ENCODE data around the gene SV2B. TPM values are rescaled to one million over a fixed set of nuclear protein-coding genes. Genes with fewer than 3 reads are reported as not detected.

Gene SV2B
- total and polyA plus RNA-seq, 2 donors (not counting 1 experiment from before 2014, with no cell fraction given) = under 0.01 TPM; not detected in 1

DNA sequence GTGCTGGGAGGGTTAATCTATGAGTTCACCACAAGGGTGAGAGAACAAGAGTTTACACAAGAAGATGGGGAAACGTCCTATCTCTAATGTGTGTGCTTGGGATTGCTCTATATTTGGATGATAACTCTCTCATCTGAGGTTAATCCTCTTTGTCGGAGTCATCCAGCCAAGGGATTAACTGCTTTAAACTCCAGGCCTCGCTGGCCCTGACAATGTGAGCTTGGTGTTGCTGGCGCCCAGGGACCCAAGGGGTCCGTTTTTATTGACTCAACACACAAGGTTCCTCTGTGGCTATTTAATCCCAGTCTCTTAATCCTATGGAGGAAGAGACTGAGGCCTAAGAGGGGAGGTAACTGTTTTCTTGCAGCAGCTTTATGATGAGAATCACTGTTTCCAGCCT lies 14.2 kb downstream of the SV2B start:
- no peak overlapping the region for H2AFZ ChIP-seq (ENCODE audit: low read length)
- no peaks in the 10 kb centered on the region for H3K79me2 ChIP-seq (ENCODE audit: control insufficient read depth, insufficient read depth, low read length)
- H3K9me3 ChIP-seq (ENCODE audit: control insufficient read depth, insufficient read depth, low read depth, low read length) = no peaks in the 10 kb centered on the region

DNA sequence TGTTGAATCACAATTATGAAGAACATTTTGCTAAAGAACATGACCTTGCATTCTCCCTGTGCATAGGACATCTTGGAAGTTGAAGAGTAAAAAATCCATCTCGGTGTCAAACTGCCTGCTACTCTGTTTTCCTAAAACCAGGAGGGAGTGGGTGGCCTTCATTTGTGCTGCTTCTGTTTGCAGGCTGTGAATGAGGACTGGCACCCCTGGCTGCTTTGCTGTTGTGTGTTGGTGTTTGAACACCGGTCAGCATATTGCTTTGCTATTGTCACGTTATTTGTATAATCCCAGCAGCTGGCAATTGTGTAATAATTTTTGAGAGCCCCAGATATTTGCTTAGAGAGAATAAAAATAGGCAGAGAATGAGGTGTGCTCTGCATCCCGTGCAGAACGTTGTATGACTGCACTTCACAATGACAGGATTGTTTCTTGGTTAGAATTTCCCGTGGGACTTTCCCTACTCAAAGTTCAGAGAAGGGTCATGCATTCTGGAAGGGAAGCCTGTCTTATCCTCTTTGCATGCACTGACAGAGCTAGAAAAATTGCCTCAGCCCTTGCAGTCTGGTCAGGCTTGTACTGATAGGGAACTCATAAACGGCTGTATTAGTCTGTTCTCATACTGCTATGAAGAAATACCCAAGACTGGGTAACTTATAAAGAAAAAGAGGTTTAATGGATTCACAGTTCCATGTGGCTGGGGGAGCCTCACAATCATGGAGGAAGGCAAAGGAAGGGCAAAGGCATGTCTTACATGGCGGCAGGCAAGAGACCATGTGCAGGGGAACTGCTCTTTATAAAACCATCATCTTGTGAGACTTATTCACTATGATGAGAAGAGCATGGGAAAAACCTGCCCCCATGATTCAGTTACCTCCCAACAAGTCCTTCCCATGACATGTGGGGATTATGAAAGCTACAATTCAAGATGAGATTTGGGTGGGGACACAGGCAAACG lies 16.3 kb downstream of the SV2B start:
- no peaks in the 10 kb centered on the region for H3K27me3 ChIP-seq (ENCODE audit: control insufficient read depth, insufficient read depth, low read length)
- H3K4me3 ChIP-seq (replicated peaks in 1 of 4; ENCODE audit: control extremely low read depth in 1 of 4, insufficient read depth in 1 of 4, low read depth in 3 of 4, low read length in 4 of 4) = no peak overlapping the region
- no peak overlapping the region for H3K4me2 ChIP-seq (ENCODE audit: extremely low read depth, insufficient read depth, low read length)
- peak in 1 of 2 donors; percentile 18 for DNase-seq (ENCODE audit: low read depth in 2 of 2)
- no peak overlapping the region for H3K27ac ChIP-seq (ENCODE audit: insufficient read depth, low read length)
- no peaks in the 10 kb centered on the region for H3K36me3 ChIP-seq (ENCODE audit: control insufficient read depth, insufficient read depth, low read length)
- no peaks in the 10 kb centered on the region for H3K9me3 ChIP-seq (ENCODE audit: control insufficient read depth, insufficient read depth, low read depth, low read length)
- TF ChIP-seq CTCF (conservative IDR thresholded peaks at IDR 0.05 in 1 of 2, IDR thresholded peaks at IDR 0.05 in 1 of 2; ENCODE audit: low read depth in 1 of 2, low read length in 2 of 2) (no peak), EZH2 (IDR thresholded peaks at IDR 0.05; ENCODE audit: low read length, missing control alignments) (no peak)
- H3K9ac ChIP-seq (ENCODE audit: insufficient read depth, low read length) = no peak overlapping the region
- H4K20me1 ChIP-seq (ENCODE audit: control insufficient read depth, extremely low read depth, insufficient read depth, low read length) = no peaks in the 10 kb centered on the region
- no peaks in the 10 kb centered on the region for H3K79me2 ChIP-seq (ENCODE audit: control insufficient read depth, insufficient read depth, low read length)
- no peak overlapping the region for H2AFZ ChIP-seq (ENCODE audit: low read length)
- H3K4me1 ChIP-seq (ENCODE audit: control insufficient read depth, extremely low read depth, insufficient read depth, low read length) = no peaks in the 10 kb centered on the region

More for the DNA sequence above, 14.2 kb downstream of the SV2B start:
- Histone ChIP-seq H3K27me3 (ENCODE audit: control insufficient read depth, insufficient read depth, low read length) (no peaks in the 10 kb centered on the region), H3K4me2 (ENCODE audit: extremely low read depth, insufficient read depth, low read length) (no peak overlapping the region), H3K27ac (ENCODE audit: insufficient read depth, low read length) (no peak overlapping the region), H3K4me3 (replicated peaks in 1 of 4; ENCODE audit: control extremely low read depth in 1 of 4, insufficient read depth in 1 of 4, low read depth in 3 of 4, low read length in 4 of 4) (no peak overlapping the region), H4K20me1 (ENCODE audit: control insufficient read depth, extremely low read depth, insufficient read depth, low read length) (no peaks in the 10 kb centered on the region), H3K4me1 (ENCODE audit: control insufficient read depth, extremely low read depth, insufficient read depth, low read length) (no peaks in the 10 kb centered on the region), H3K36me3 (ENCODE audit: control insufficient read depth, insufficient read depth, low read length) (no peaks in the 10 kb centered on the region), H3K9ac (ENCODE audit: insufficient read depth, low read length) (no peak overlapping the region)
- TF ChIP-seq CTCF (conservative IDR thresholded peaks at IDR 0.05 in 1 of 2, IDR thresholded peaks at IDR 0.05 in 1 of 2; ENCODE audit: low read depth in 1 of 2, low read length in 2 of 2) = no peak
- no peak for TF ChIP-seq EZH2 (IDR thresholded peaks at IDR 0.05; ENCODE audit: low read length, missing control alignments)
- no peak for DNase-seq (ENCODE audit: low read depth in 2 of 2)

DNA sequence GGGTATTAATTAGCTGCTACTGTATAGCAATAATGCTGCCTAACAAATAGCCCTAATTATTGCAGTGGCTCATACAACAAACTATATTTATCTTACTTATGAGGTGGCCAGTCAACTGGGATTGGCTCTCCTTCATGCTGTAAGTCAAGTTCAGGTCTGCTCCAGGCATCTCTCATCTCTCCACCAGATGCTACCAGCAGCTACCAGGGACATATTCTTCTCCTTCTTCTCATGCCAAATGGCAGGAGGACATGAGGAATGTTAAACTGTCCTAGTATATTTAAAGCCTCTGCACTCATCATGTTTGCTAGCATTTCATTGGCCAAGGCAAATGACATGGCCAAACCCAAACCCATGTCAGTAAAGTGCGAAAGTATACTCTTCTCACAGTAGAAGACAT lies 17.3 kb downstream of the SV2B start:
- no peaks in the 10 kb centered on the region for H3K4me1 ChIP-seq (ENCODE audit: control insufficient read depth, extremely low read depth, insufficient read depth, low read length)
- no peak overlapping the region for H3K9ac ChIP-seq (ENCODE audit: insufficient read depth, low read length)
- H3K9me3 ChIP-seq (ENCODE audit: control insufficient read depth, insufficient read depth, low read depth, low read length) = no peaks in the 10 kb centered on the region
- H3K27me3 ChIP-seq (ENCODE audit: control insufficient read depth, insufficient read depth, low read length) = no peaks in the 10 kb centered on the region
- no peak overlapping the region for H2AFZ ChIP-seq (ENCODE audit: low read length)
- no peaks in the 10 kb centered on the region for H3K79me2 ChIP-seq (ENCODE audit: control insufficient read depth, insufficient read depth, low read length)
- DNase-seq (ENCODE audit: low read depth in 2 of 2) = no peak
- H3K36me3 ChIP-seq (ENCODE audit: control insufficient read depth, insufficient read depth, low read length) = no peaks in the 10 kb centered on the region
- H3K27ac ChIP-seq (ENCODE audit: insufficient read depth, low read length) = no peak overlapping the region
- no peak overlapping the region for H3K4me3 ChIP-seq (replicated peaks in 1 of 4; ENCODE audit: control extremely low read depth in 1 of 4, insufficient read depth in 1 of 4, low read depth in 3 of 4, low read length in 4 of 4)
- H4K20me1 ChIP-seq (ENCODE audit: control insufficient read depth, extremely low read depth, insufficient read depth, low read length) = no peaks in the 10 kb centered on the region
- TF ChIP-seq CTCF (conservative IDR thresholded peaks at IDR 0.05 in 1 of 2, IDR thresholded peaks at IDR 0.05 in 1 of 2; ENCODE audit: low read depth in 1 of 2, low read length in 2 of 2) (no peak), EZH2 (IDR thresholded peaks at IDR 0.05; ENCODE audit: low read length, missing control alignments) (no peak)
- H3K4me2 ChIP-seq (ENCODE audit: extremely low read depth, insufficient read depth, low read length) = no peak overlapping the region
